Ishikawa (cell line): ENCODE data around the gene ETFDH.

ENCODE experiments used
- CEBPB ChIP-seq: IDR thresholded peaks from 2 replicates; pipeline ENCODE4 v1.6.1; 2012
- CREB1 ChIP-seq: IDR thresholded peaks from 2 replicates; pipeline ENCODE4 v1.6.1; 2012; ENCODE audit warnings: low read depth
- EGR1 ChIP-seq: IDR thresholded peaks from 2 replicates; pipeline ENCODE4 v1.6.1; 2012
- EP300 ChIP-seq: IDR thresholded peaks from 2 replicates; pipeline ENCODE4 v1.6.1; 2012; ENCODE audit warnings: borderline replicate concordance
- FOXM1 ChIP-seq: IDR thresholded peaks from 2 replicates; pipeline ENCODE4 v1.6.1; 2012; ENCODE audit warnings: low read depth, borderline replicate concordance
- MAX ChIP-seq: IDR thresholded peaks from 2 replicates; pipeline ENCODE4 v1.6.1; 2012
- NFIC ChIP-seq: IDR thresholded peaks from 2 replicates; pipeline ENCODE4 v1.6.1; 2012
- RAD21 ChIP-seq: IDR thresholded peaks from 2 replicates; pipeline ENCODE4 v1.6.1; 2012; ENCODE audit warnings: low read depth
- TAF1 ChIP-seq: IDR thresholded peaks from 2 replicates; pipeline ENCODE4 v1.6.1; 2012; ENCODE audit warnings: low read depth, mild to moderate bottlenecking
- TCF12 ChIP-seq: IDR thresholded peaks from 2 replicates; pipeline ENCODE4 v1.6.1; 2012; ENCODE audit warnings: low read depth
- TEAD4 ChIP-seq: IDR thresholded peaks from 2 replicates; pipeline ENCODE4 v1.6.1; 2012
- USF1 ChIP-seq: IDR thresholded peaks from 2 replicates; pipeline ENCODE4 v1.6.1; 2012
- YY1 ChIP-seq: IDR thresholded peaks from 2 replicates; pipeline ENCODE4 v1.6.1; 2012; ENCODE audit warnings: low read depth
- ZBTB7A ChIP-seq: IDR thresholded peaks from 2 replicates; pipeline ENCODE4 v1.6.1; 2012; ENCODE audit warnings: low read depth
- TF ChIP-seq, protein P1 (sequence below): IDR thresholded peaks from 2 replicates; pipeline ENCODE4 v1.6.1; 2012; ENCODE audit warnings: low read depth, mild to moderate bottlenecking

The ETFDH gene

DNA sequence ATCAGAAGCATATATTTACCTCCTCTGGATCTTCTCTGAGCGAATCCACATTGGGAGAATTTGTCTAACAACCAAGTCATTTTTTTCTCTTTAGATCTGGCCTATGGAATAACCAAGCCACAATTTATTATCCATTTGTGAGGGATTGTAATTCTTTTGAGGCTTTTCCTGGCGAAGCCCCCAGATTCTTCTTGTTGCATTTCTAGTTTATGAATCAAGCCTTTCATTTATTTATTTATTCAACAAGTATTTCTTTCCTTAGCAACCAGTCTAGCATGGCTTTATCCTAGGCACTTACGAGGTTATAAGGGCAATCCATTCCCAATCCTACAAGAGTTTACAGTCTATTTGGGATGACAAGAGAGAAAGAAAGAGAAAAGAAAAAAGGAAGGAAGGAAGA is 78.3 kb downstream of the ETFDH start:
- no peak for TF ChIP-seq YY1
- TF ChIP-seq MAX: no peak
- no peak for TF ChIP-seq ZBTB7A
- no peak for TF ChIP-seq FOXM1
- TF ChIP-seq TEAD4: no peak
- TF ChIP-seq EP300: no peak
- no peak for TF ChIP-seq RAD21
- TF ChIP-seq, protein P1, sequence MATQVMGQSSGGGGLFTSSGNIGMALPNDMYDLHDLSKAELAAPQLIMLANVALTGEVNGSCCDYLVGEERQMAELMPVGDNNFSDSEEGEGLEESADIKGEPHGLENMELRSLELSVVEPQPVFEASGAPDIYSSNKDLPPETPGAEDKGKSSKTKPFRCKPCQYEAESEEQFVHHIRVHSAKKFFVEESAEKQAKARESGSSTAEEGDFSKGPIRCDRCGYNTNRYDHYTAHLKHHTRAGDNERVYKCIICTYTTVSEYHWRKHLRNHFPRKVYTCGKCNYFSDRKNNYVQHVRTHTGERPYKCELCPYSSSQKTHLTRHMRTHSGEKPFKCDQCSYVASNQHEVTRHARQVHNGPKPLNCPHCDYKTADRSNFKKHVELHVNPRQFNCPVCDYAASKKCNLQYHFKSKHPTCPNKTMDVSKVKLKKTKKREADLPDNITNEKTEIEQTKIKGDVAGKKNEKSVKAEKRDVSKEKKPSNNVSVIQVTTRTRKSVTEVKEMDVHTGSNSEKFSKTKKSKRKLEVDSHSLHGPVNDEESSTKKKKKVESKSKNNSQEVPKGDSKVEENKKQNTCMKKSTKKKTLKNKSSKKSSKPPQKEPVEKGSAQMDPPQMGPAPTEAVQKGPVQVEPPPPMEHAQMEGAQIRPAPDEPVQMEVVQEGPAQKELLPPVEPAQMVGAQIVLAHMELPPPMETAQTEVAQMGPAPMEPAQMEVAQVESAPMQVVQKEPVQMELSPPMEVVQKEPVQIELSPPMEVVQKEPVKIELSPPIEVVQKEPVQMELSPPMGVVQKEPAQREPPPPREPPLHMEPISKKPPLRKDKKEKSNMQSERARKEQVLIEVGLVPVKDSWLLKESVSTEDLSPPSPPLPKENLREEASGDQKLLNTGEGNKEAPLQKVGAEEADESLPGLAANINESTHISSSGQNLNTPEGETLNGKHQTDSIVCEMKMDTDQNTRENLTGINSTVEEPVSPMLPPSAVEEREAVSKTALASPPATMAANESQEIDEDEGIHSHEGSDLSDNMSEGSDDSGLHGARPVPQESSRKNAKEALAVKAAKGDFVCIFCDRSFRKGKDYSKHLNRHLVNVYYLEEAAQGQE: no peak
- TF ChIP-seq NFIC: no peak
- TF ChIP-seq TCF12: no peak
- no peak for TF ChIP-seq EGR1
- TF ChIP-seq CEBPB: no peak
- TF ChIP-seq CREB1: no peak
- no peak for TF ChIP-seq TAF1
- no peak for TF ChIP-seq USF1

DNA sequence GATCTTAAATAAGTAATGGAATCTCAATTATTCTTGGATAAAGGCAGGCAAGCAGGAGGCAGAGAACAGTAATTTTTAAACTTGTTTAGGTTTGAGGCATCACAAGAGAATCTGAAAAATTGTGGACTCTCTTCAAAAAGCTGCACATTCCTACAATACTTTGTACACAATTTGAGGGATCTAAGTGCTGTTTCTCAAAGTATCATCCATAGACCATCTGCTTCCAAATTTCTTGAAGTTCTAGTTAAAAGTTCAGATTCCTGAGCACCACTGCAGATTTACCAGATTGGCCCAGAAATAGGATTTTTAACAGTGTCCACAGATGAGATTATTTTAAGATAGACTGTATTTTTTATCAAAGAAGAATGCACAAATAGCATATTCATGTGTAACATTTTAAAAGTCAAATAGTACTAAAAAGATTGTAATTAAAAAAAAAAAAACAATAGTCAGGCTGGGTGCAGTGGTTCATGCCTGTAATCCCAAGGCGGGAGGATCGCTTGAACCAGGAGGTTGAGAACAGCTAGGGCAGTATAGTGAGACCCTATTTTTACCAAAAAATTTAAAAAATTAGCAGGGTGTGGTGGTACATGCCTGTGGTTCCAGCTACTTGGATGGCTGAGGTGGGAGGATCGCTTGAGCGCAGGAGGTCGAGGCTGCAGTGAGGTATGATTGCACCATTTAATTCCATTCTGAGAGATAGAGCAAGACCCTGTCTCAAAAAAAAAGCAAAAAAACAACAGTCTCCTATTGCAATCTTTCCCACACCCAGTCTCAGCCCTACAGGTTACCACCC is 82.5 kb downstream of the ETFDH start:
- TF ChIP-seq TEAD4: no peak
- TF ChIP-seq EGR1: no peak
- no peak for TF ChIP-seq YY1
- no peak for TF ChIP-seq NFIC

DNA sequence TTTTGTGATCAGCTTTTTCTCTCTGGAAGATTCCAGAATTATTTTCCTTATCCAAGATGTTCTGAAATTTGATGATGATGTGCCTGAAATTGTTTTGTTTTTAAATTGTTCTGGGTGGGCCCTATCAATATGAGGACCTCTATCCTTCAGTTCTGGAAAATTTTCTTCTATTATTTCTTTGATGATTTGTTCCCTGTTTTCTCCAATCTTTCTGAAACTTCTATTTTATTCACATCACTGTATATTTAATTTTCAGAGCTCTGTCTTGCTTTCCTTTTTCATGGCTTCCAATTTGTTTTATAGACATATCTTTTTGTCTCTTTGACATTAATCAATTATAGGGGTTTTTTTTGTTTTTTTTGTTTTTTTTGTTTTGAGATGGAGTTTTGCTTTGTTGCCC is 84.5 kb downstream of the ETFDH start:
- TF ChIP-seq TEAD4: no peak
- TF ChIP-seq, protein P1: no peak
- TF ChIP-seq MAX: no peak
- TF ChIP-seq CREB1: no peak
- TF ChIP-seq FOXM1: no peak
- TF ChIP-seq CEBPB: no peak
- TF ChIP-seq EGR1: no peak
- TF ChIP-seq TAF1: no peak
- TF ChIP-seq EP300: no peak

GRCh38 chr4:158758142-158758541 is 86.0 kb downstream of the ETFDH start:
- TF ChIP-seq CREB1 (no peak), EGR1 (no peak), USF1 (no peak), MAX (no peak), TEAD4 (no peak), ZBTB7A (no peak), EP300 (no peak), FOXM1 (no peak), NFIC (no peak), RAD21 (no peak), TAF1 (no peak), CEBPB (no peak)
- TF ChIP-seq, protein P1: no peak
